GM12801 (cell line): ENCODE results near the gene CD93.

Experiments used
- CTCF ChIP-seq: IDR thresholded peaks from one replicate; pipeline ENCODE4 v1.5.1; 2011; ENCODE audit warnings: control low read depth; ENCODE audit not compliant: insufficient read length; ENCODE audit errors: extremely low read depth

CD93 gene

DNA sequence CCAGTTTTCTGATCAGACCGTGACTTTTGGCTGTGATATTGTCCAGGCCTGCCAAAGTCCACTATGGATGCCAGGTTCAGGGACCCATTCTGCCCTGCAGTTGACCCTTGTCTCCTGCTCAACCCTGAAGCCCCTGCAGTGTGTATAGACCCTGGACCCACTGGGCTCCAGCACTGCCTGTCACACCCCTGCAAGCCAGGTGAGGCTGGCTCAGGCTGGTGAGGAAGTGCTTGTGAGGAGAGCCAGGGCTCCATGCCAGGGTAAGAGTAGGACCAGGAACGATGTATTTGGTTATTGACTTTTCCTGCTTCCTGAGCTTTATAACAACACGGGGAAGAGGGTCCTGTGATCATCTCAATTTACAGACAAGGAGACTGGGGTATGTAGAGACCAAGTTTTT is 19.1 kb upstream of the CD93 start:
- TF ChIP-seq CTCF: no peak

DNA sequence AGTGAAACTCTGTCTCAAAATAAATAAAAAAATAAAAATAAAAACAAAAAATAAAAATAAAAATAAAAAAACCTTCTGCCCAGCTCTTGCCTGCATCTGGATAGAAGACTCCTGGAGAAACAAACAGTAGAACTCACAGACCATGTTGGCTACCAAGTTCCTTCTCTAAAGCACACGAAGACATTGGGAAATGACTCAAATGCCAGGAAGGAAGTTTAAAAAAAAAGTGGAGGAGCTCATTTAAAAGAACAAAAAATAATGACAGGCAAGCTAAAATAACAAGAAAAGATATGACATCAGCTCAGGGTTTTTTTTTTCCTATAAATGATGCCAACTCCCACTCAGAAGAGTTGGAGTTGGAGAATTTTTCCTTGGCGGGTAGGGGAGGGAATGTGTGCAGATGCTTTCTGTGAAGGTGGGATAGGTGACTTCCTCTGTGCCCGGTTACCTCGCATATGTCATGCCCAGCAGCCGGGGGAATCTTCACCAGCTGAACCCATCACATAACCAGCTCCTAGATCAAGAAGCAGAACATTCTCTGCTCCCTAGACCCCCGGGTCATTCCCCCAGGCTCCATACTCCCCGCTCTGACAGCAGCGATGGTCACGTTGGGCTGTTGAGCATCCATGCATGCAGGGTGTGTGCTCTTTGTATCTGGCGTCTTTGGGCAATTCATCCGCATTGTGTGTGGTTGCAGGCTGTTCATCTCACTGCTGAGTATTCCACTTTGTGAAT is 17.3 kb upstream of the CD93 start:
- no peak for TF ChIP-seq CTCF

- TF ChIP-seq CTCF: no peak
Measured at GRCh38 chr20:23101696-23102406, 15.7 kb upstream of the CD93 start.

- TF ChIP-seq CTCF: no peak
Measured at GRCh38 chr20:23100720-23101107, 14.6 kb upstream of the CD93 start.

DNA sequence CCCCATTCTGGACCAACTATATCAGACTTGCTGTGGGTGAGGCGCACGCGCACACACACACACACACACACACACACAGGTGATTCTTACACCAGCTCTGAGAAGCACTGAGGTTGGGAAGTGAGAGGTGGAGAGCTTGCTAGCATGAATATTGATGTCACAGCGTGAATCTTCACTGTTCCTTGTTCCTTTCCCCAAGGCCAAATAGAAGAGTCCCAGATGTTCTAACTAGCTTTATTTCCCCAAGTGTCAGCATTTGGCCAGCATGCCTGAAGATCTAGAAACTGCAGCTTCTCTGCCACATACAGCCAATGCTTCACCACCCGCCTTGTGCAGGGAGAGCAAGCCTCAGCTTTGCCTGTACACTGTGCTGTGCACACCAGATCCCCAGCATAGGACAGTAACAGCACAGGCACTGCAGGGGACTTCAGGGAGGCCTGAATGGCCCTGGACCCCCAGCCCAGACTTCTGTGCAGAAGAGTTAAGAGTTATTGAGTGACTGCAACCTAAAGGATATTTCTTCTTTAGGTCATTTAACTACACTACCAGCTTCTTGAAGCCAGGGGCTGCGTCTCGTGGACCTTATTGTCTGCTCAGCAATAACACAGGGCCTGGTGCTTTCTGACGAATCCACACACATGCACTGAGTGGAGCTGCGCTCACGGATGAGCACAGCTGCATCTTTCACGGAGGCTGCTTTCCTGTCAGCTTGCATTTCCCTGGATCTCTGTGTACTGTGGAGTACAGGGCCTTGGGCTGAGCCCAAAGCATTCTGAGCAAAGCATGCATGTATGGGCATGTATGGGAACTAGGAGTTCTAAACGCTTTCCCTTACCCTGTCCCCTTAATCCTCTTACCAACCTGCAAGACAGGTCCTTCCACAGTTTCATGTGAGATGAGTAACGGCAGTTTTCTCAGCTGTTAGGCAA is 13.9 kb upstream of the CD93 start:
- no peak for TF ChIP-seq CTCF

DNA sequence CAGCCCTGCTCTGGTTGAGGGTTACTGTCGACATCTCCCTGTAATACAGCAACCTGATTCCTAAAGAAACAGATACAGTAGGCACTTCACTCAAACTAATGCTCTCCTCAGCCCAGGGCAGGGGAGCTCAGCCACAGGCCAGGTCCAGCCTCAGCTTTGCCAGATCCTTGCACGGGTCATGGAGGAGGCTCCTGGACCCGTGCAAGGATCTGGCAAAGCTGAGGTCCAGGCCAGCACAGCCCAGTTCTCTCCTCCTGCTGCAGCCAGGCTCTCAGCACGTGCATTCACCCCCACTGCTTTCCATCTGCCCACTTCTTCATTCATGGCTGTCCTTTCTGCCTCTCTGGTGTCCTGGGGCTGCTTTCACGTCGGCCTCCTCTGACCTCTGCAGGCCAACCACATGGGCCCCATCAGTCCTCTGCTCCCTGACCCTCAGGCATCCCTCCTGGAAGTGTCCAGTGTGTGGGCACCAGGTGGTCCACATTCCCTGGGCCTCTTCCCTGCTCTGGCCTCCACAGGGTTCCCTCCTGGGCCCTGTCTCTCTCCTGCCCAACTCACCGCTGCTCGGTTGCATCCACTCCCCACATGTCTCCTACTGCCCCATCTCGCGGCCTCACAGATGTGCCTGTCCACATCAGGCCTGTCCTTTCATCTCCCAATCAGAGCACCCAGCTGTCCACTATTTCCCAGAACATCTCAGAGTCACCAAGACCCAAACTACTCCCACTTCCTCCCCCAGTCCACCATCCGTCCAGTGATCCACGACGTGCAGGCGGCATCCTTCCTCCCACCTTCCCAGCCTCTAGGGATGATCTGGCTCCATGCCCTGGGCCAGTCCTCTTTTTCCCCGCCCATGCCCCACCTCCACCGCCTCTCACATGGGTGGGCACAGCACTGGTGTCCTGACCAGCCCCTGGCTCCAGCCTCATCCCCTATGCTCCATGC is 11.8 kb upstream of the CD93 start:
- TF ChIP-seq CTCF: no peak
